HCT116 (cell line): ENCODE measurements around the gene PRR16. TPM values are rescaled to one million over a fixed set of nuclear protein-coding genes. Genes with fewer than 3 reads are reported as not detected.
A peak's percentile ranks its signal among the peaks of the same experiment; 100 is the strongest.

Experiments used
- ATAC-seq: fragments of 200-7000 bp; cut with Tn5 transposase; 2 replicates; pipeline ENCODE4 v1.9.1; 2020; ENCODE audit warnings: mild to moderate bottlenecking, moderate library complexity
- BruUV-seq: library from RNA; stranded (reverse); fragments of 400-500 nt; replicated peaks from 2 replicates; lab custom pipeline; 2021; lab: Mats Ljungman, UMichigan
- CTCF ChIA-PET: fragments of 300-600 bp; sonication (Branson Sonifier 250); formaldehyde crosslinking; loops from one replicate; lab custom pipeline; 2021; ENCODE audit warnings: antibody characterized with exemption; lab: Charles Lee
- POLR2A ChIA-PET: fragments of 300-600, 350-600 bp; sonication (Branson Sonifier 250); formaldehyde crosslinking; loops from one replicate; lab custom pipeline; 2021; ENCODE audit warnings: antibody characterized with exemption; lab: Charles Lee
- RAD21 ChIA-PET, 2 experiments: fragments of 300-600 bp; sonication (Branson Sonifier 250); formaldehyde crosslinking; loops; one replicate each; lab custom pipeline; 2023; ENCODE audit warnings: low total read pairs in 2 of 2; ENCODE audit not compliant: uncharacterized antibody in 2 of 2, unreplicated experiment in 2 of 2, low non-redundant PET in 1 of 2; lab: Charles Lee
- DNase-seq: peaks from one replicate; pipeline ENCODE4 v3.0.0-alpha.2; 2010; ENCODE audit warnings: low read depth, low spot score
- H2AFZ ChIP-seq: fragments of 200-600 bp; shearing (Covaris generic), sonication (generic); 2 replicates; pipeline ENCODE4 v1.6.1; 2017; ENCODE audit warnings: low read depth, mixed run types, mixed read lengths, antibody characterized with exemption, low read length; ENCODE audit not compliant: poor library complexity, severe bottlenecking
- H3K27ac ChIP-seq: 2 replicates; pipeline ENCODE4 v1.5.1; 2012; ENCODE audit warnings: low read depth, low read length
- H3K27me3 ChIP-seq: fragments of 200-600 bp; sonication (generic); 2 replicates; pipeline ENCODE4 v1.6.1; 2016; ENCODE audit warnings: mixed run types, low read length, mixed read lengths; ENCODE audit not compliant: insufficient read depth
- H3K36me3 ChIP-seq, 2 experiments: fragments of 200-500 bp in 1 of 2; fragments of 200-600 bp in 1 of 2; sonication (Bioruptor generic) in 1 of 2; sonication (generic) in 1 of 2; 2 replicates each; pipeline versions ENCODE4 v1.5.1 to v1.6.1; 2014 to 2016; ENCODE audit warnings: low read length in 2 of 2, inconsistent platforms in 1 of 2, mixed read lengths in 1 of 2, mixed run types in 1 of 2; ENCODE audit not compliant: insufficient read depth in 2 of 2, control insufficient read depth in 1 of 2
- H3K4me1 ChIP-seq, 2 experiments: fragments of 200-600 bp in 1 of 2; sonication (generic) in 1 of 2; 2 replicates each; pipeline versions ENCODE4 v1.5.1 to v1.6.1; 2012 to 2017; ENCODE audit warnings: low read length in 2 of 2, inconsistent platforms in 1 of 2, mild to moderate bottlenecking in 1 of 2, mixed read lengths in 1 of 2, mixed run types in 1 of 2, moderate library complexity in 1 of 2; ENCODE audit not compliant: insufficient read depth in 2 of 2, control insufficient read depth in 1 of 2
- H3K4me2 ChIP-seq: fragments of 200-600 bp; sonication (generic); 2 replicates; pipeline ENCODE4 v1.6.1; 2017; ENCODE audit warnings: mixed run types, low read length, mixed read lengths
- H3K4me3 ChIP-seq, 2 experiments: fragments of 200-600 bp in 1 of 2; sonication (generic) in 1 of 2; replicated peaks in 1 of 2; 2 replicates each; pipeline ENCODE4 v1.5.1; 2011 to 2016; ENCODE audit warnings: low read length in 2 of 2, control low read depth in 1 of 2, low read depth in 1 of 2, mild to moderate bottlenecking in 1 of 2, mixed read lengths in 1 of 2, mixed run types in 1 of 2
- H3K79me2 ChIP-seq: fragments of 200-600 bp; sonication (generic); 2 replicates; pipeline ENCODE4 v1.6.1; 2017; ENCODE audit warnings: mild to moderate bottlenecking, mixed run types, low read length, moderate library complexity, mixed read lengths; ENCODE audit not compliant: insufficient read depth
- H3K9ac ChIP-seq: fragments of 200-600 bp; sonication (generic); 2 replicates; pipeline ENCODE4 v1.6.1; 2016; ENCODE audit warnings: low read length, mixed read lengths
- H3K9me2 ChIP-seq: fragments of 200-600 bp; sonication (generic), shearing (Covaris generic); 2 replicates; pipeline ENCODE4 v1.6.1; 2017; ENCODE audit warnings: mixed run types, mild to moderate bottlenecking, moderate library complexity; ENCODE audit not compliant: insufficient read depth
- H3K9me3 ChIP-seq, 2 experiments: fragments of 200-500 bp in 1 of 2; fragments of 200-600 bp in 1 of 2; sonication (Bioruptor generic) in 1 of 2; sonication (generic) in 1 of 2; 2 replicates each; pipeline ENCODE4 v1.6.1; 2014 to 2017; ENCODE audit warnings: low read length in 2 of 2, mixed read lengths in 2 of 2, inconsistent platforms in 1 of 2, low read depth in 1 of 2, mild to moderate bottlenecking in 1 of 2, mixed run types in 1 of 2, moderate library complexity in 1 of 2; ENCODE audit not compliant: control insufficient read depth in 1 of 2, insufficient read depth in 1 of 2
- H4K20me1 ChIP-seq: fragments of 200-600 bp; sonication (generic), shearing (Covaris generic); 2 replicates; pipeline ENCODE4 v1.6.1; 2017; ENCODE audit warnings: mixed run types, mild to moderate bottlenecking, moderate library complexity; ENCODE audit not compliant: insufficient read depth
- CBX3 ChIP-seq: IDR thresholded peaks from 2 replicates; pipeline ENCODE4 v1.6.1; 2012; ENCODE audit warnings: low read depth
- CEBPB ChIP-seq: IDR thresholded peaks from 2 replicates; pipeline ENCODE4 v1.6.1; 2012; ENCODE audit warnings: low read depth
- EGR1 ChIP-seq: IDR thresholded peaks from 2 replicates; pipeline ENCODE4 v1.6.1; 2012; ENCODE audit warnings: low read depth
- EZH2 ChIP-seq: fragments of 200-600 bp; sonication (generic); IDR thresholded peaks from 2 replicates; pipeline ENCODE4 v1.6.1; 2017; ENCODE audit warnings: antibody characterized with exemption, mixed run types
- EZH2phosphoT487 ChIP-seq: fragments of 200-600 bp; IDR thresholded peaks from 2 replicates; pipeline ENCODE4 v1.6.1; 2018; ENCODE audit warnings: antibody characterized with exemption, borderline replicate concordance
- FOSL1 ChIP-seq: IDR thresholded peaks from 2 replicates; pipeline ENCODE4 v1.6.1; 2012; ENCODE audit warnings: low read depth
- POLR2A ChIP-seq: IDR thresholded peaks from 2 replicates; pipeline ENCODE4 v1.7.0; 2011; ENCODE audit warnings: borderline replicate concordance; ENCODE audit not compliant: insufficient read depth, insufficient read length; ENCODE audit errors: extremely low read depth
- POLR2AphosphoS5 ChIP-seq: IDR thresholded peaks from 2 replicates; pipeline ENCODE4 v1.6.1; 2011; ENCODE audit warnings: mild to moderate bottlenecking, low read depth, low read length, moderate library complexity
- SIN3A ChIP-seq: IDR thresholded peaks from 2 replicates; pipeline ENCODE4 v1.6.1; 2012; ENCODE audit warnings: low read depth
- TCF7L2 ChIP-seq: IDR thresholded peaks from 2 replicates; pipeline ENCODE4 v1.7.0; 2011; ENCODE audit warnings: borderline replicate concordance, inconsistent platforms; ENCODE audit not compliant: insufficient read depth, insufficient read length; ENCODE audit errors: extremely low read depth
- ZFX ChIP-seq: fragments of 450-650 bp; IDR thresholded peaks from 2 replicates; pipeline ENCODE4 v1.6.1; 2017
- intact Hi-C: fragments of 100-400 bp; cut with micrococcal nuclease; formaldehyde crosslinking; loops from 2 replicates; pipeline ENCODE4 v1.10.0; 2022
- total RNA-seq: library from RNA; stranded (reverse); gene quantifications from one replicate; pipeline ENCODE4 v1.2.1, GENCODE V29; 2021; ENCODE audit not compliant: unreplicated experiment
- TF ChIP-seq, protein P1 (sequence below): IDR thresholded peaks from 2 replicates; pipeline ENCODE4 v1.6.1; 2012; ENCODE audit warnings: low read depth
- TF ChIP-seq, protein P2 (sequence below): IDR thresholded peaks from 2 replicates; pipeline ENCODE4 v1.6.1; 2012
- TF ChIP-seq, protein P3 (sequence below), 3 experiments: fragments of 200-600 bp in 1 of 3; sonication (generic) in 1 of 3; IDR thresholded peaks in 2 of 3; conservative IDR thresholded peaks in 1 of 3; 2 replicates each; pipeline ENCODE4 v1.5.1; 2012 to 2017; ENCODE audit warnings: low read depth in 2 of 3, low read length in 2 of 3, antibody characterized with exemption in 1 of 3, borderline replicate concordance in 1 of 3, control low read depth in 1 of 3, mild to moderate bottlenecking in 1 of 3, mixed read lengths in 1 of 3, mixed run types in 1 of 3, moderate library complexity in 1 of 3; ENCODE audit not compliant: insufficient read depth in 1 of 3
- TF ChIP-seq, protein P4 (sequence below): IDR thresholded peaks from 2 replicates; pipeline ENCODE4 v1.6.1; 2011; ENCODE audit warnings: mild to moderate bottlenecking, low read length, moderate library complexity; ENCODE audit not compliant: insufficient replicate concordance; ENCODE audit errors: extremely low read depth

The PRR16 gene
- total RNA-seq, 1 experiment from 2014 or later, result 0.42 TPM

DNA sequence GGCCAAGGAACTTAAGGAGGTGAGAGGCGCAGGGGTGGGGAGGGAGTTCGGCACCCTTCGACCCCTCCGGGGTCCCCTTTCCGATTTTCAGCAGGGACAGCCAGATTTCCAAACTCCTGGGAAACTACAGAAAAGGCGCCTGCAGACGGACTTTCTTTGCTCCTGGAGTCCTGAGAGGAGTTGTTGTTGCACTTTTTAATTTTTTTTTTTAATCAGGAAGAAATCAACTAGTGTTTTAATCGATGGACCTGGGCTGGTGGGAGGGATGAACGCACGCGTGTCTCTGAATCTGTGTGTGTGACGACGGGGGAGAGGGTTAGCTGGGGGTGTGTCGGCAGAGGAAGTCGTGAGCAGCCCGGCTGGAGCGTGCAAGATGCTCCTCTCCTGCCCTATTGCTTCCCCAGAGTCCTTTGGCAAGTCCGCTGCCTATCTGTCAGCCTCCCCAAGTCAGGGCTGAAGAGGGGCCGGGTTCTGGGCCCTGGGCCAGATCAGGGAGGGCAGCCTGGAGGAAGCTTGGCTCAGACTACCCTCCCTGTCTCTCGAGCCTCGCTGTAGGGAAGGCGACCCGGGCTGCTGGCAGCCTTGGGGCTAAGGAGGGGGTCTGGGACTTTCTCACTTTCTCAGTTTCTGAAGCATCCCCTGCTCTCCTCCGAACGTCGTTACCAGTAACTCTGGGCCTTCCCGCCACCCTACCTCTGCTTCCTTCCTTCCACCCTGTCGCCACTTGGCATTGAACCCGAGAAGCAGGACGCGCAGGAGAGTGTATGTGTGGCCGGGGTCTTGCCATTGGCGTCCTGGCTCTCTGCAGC is 731 bp downstream of the PRR16 start:
- Histone ChIP-seq H3K27ac (no peak overlapping the region), H4K20me1 (no peaks in the 10 kb centered on the region), H3K4me3 (peak overlapping the region; percentile 35 to 54), H3K9ac (no peak overlapping the region), H3K9me3 (no peaks in the 10 kb centered on the region), H3K9me2 (no peaks in the 10 kb centered on the region), H3K27me3 (no peaks in the 10 kb centered on the region), H3K79me2 (no peaks in the 10 kb centered on the region), H3K36me3 (no peaks in the 10 kb centered on the region), H3K4me1 (peaks cover 0 to 4% of the 10 kb centered on the region in 2 experiments; a peak in 1 of 4 replicates), H3K4me2 (peak overlapping the region; percentile 73), H2AFZ (no peak overlapping the region)
- no TSS peak for BruUV-seq
- POLR2A ChIA-PET, result no interaction called here
- TF ChIP-seq POLR2A (no peak), EGR1 (no peak), POLR2AphosphoS5 (no peak), ZFX (no peak), SIN3A (no peak), CEBPB (no peak), CBX3 (no peak), EZH2phosphoT487 (no peak), EZH2 (no peak), FOSL1 (no peak), TCF7L2 (no peak)
- TF ChIP-seq, protein P1, sequence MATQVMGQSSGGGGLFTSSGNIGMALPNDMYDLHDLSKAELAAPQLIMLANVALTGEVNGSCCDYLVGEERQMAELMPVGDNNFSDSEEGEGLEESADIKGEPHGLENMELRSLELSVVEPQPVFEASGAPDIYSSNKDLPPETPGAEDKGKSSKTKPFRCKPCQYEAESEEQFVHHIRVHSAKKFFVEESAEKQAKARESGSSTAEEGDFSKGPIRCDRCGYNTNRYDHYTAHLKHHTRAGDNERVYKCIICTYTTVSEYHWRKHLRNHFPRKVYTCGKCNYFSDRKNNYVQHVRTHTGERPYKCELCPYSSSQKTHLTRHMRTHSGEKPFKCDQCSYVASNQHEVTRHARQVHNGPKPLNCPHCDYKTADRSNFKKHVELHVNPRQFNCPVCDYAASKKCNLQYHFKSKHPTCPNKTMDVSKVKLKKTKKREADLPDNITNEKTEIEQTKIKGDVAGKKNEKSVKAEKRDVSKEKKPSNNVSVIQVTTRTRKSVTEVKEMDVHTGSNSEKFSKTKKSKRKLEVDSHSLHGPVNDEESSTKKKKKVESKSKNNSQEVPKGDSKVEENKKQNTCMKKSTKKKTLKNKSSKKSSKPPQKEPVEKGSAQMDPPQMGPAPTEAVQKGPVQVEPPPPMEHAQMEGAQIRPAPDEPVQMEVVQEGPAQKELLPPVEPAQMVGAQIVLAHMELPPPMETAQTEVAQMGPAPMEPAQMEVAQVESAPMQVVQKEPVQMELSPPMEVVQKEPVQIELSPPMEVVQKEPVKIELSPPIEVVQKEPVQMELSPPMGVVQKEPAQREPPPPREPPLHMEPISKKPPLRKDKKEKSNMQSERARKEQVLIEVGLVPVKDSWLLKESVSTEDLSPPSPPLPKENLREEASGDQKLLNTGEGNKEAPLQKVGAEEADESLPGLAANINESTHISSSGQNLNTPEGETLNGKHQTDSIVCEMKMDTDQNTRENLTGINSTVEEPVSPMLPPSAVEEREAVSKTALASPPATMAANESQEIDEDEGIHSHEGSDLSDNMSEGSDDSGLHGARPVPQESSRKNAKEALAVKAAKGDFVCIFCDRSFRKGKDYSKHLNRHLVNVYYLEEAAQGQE, result no peak
- TF ChIP-seq, protein P2, sequence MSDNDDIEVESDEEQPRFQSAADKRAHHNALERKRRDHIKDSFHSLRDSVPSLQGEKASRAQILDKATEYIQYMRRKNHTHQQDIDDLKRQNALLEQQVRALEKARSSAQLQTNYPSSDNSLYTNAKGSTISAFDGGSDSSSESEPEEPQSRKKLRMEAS, result no peak
- TF ChIP-seq, protein P3, sequence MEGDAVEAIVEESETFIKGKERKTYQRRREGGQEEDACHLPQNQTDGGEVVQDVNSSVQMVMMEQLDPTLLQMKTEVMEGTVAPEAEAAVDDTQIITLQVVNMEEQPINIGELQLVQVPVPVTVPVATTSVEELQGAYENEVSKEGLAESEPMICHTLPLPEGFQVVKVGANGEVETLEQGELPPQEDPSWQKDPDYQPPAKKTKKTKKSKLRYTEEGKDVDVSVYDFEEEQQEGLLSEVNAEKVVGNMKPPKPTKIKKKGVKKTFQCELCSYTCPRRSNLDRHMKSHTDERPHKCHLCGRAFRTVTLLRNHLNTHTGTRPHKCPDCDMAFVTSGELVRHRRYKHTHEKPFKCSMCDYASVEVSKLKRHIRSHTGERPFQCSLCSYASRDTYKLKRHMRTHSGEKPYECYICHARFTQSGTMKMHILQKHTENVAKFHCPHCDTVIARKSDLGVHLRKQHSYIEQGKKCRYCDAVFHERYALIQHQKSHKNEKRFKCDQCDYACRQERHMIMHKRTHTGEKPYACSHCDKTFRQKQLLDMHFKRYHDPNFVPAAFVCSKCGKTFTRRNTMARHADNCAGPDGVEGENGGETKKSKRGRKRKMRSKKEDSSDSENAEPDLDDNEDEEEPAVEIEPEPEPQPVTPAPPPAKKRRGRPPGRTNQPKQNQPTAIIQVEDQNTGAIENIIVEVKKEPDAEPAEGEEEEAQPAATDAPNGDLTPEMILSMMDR (IDR thresholded peaks at IDR 0.05 in 2 of 3, conservative IDR thresholded peaks at IDR 0.05 in 1 of 3; ENCODE audit: borderline replicate concordance in 1 of 3, insufficient read depth in 1 of 3, low read depth in 2 of 3, low read length in 2 of 3), result no peak
- TF ChIP-seq, protein P4, sequence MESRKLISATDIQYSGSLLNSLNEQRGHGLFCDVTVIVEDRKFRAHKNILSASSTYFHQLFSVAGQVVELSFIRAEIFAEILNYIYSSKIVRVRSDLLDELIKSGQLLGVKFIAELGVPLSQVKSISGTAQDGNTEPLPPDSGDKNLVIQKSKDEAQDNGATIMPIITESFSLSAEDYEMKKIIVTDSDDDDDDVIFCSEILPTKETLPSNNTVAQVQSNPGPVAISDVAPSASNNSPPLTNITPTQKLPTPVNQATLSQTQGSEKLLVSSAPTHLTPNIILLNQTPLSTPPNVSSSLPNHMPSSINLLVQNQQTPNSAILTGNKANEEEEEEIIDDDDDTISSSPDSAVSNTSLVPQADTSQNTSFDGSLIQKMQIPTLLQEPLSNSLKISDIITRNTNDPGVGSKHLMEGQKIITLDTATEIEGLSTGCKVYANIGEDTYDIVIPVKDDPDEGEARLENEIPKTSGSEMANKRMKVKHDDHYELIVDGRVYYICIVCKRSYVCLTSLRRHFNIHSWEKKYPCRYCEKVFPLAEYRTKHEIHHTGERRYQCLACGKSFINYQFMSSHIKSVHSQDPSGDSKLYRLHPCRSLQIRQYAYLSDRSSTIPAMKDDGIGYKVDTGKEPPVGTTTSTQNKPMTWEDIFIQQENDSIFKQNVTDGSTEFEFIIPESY, result no peak
- CTCF ChIA-PET, result no interaction called here
- RAD21 ChIA-PET, result no interaction called here
- DNase-seq, result no peak
- ATAC-seq, result no peak
- intact Hi-C loops, result loop anchor here (10.0 kb wide), 1 partner anchor 1480 kb away; no protein-coding TSS in a partner anchor
